Left colon (tissue), 2 donors: ENCODE results near the gene HTATSF1. TPM values are rescaled to one million over a fixed set of nuclear protein-coding genes. Genes with fewer than 3 reads are reported as not detected.

ENCODE experiments used
- ATAC-seq: fragments of 200-7000 bp; cut with Tn5 transposase; one replicate; pipeline ENCODE4 v1.9.1; 2020; ENCODE audit warnings: mild to moderate bottlenecking, moderate library complexity
- DNase-seq, 2 donors: peaks; one replicate each; pipeline ENCODE4 v3.0.0-alpha.2; 2020
- intact Hi-C, 2 donors: fragments of 100-400 bp; cut with DNase I in 1 of 2; cut with micrococcal nuclease in 1 of 2; formaldehyde crosslinking; loops; one replicate each; pipeline versions ENCODE4 v1.11.2 to v1.14.0; 2022; cut with DNase I, micrococcal nuclease
- long read RNA-seq: library from polyadenylated mRNA; unstranded; transcript quantifications from one replicate; pipeline ENCODE4 v2.0.0, GENCODE V29; 2021
- total RNA-seq, 2 donors: library from RNA; stranded (reverse); fragmentation: NEBNext Ultra II Directional; extraction: Animal tissue kit (Norgen Biotek cat#: 25700); gene quantifications; one replicate each; pipeline ENCODE4 v1.2.1, GENCODE V29; 2021
- donor health status: DM: no; HTN: no; CAD: no.
- donor health status: DM: yes; HTN: yes; CAD: no.

Gene HTATSF1, protein sequence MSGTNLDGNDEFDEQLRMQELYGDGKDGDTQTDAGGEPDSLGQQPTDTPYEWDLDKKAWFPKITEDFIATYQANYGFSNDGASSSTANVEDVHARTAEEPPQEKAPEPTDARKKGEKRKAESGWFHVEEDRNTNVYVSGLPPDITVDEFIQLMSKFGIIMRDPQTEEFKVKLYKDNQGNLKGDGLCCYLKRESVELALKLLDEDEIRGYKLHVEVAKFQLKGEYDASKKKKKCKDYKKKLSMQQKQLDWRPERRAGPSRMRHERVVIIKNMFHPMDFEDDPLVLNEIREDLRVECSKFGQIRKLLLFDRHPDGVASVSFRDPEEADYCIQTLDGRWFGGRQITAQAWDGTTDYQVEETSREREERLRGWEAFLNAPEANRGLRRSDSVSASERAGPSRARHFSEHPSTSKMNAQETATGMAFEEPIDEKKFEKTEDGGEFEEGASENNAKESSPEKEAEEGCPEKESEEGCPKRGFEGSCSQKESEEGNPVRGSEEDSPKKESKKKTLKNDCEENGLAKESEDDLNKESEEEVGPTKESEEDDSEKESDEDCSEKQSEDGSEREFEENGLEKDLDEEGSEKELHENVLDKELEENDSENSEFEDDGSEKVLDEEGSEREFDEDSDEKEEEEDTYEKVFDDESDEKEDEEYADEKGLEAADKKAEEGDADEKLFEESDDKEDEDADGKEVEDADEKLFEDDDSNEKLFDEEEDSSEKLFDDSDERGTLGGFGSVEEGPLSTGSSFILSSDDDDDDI
- total RNA-seq, result 10 to 100 TPM; 30.4 to 35.3 TPM
- long read RNA-seq, transcript HTATSF1-204 (10 exons, 3,019 nt), result minor isoform, 30 of 116 reads
- long read RNA-seq, transcript HTATSF1-201 (9 exons, 2,775 nt), result major isoform, 62 of 116 reads
- long read RNA-seq, partial matches to known transcripts, result 7 of 116 reads
- long read RNA-seq, other reads (novel, unspliced or antisense), result 16 of 116 reads

DNA sequence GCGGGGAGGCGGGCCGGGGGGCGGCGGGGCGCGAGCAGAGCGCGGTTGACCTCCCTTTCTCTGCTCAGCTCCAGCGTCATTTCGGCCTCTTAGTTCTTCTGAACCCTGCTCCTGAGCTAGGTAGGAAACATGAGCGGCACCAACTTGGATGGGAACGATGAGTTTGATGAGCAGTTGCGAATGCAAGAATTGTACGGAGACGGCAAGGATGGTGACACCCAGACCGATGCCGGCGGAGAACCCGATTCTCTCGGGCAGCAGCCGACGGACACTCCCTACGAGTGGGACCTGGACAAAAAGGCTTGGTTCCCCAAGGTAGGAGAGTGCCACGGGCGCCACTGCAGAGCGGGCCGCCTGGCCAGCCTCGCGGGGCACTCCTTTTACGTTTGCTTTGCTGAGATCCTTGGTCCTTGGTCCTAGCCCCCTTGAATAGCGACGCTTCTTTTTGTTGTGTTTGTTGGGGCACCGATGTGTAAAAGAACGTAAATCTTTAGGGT, at the start of gene HTATSF1:
Gene HTATSF1 (plus strand): TSS at position 37 of the 497 bp plus-strand sequence. CDS start 93 bp downstream, at position 130.
- ATAC-seq, result peak; percentile 25
- DNase-seq, result no peak
- intact Hi-C loops, result no loop called here

DNA sequence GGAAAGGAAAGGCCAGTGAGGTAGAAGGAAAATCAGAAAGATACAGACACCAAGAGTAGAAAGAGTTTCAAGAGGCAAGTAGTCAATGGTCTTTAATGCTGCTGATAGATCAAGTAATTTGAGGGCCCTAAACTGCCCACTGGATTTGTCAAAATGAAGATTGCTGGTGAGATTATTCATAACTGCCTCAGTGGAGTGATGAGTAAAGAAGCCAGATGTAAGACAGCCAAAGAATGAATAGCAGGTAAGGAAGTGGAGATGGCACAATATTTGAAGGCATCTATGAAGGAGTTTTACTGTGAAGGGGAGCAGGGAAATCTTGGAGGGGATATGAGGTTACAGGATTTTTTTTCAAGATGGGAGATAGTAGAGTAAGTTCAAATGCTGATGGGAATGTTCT, 49.4 kb upstream of the HTATSF1 start:
- DNase-seq (no peak), ATAC-seq (no peak)
- intact Hi-C loops, result no loop called here

DNA sequence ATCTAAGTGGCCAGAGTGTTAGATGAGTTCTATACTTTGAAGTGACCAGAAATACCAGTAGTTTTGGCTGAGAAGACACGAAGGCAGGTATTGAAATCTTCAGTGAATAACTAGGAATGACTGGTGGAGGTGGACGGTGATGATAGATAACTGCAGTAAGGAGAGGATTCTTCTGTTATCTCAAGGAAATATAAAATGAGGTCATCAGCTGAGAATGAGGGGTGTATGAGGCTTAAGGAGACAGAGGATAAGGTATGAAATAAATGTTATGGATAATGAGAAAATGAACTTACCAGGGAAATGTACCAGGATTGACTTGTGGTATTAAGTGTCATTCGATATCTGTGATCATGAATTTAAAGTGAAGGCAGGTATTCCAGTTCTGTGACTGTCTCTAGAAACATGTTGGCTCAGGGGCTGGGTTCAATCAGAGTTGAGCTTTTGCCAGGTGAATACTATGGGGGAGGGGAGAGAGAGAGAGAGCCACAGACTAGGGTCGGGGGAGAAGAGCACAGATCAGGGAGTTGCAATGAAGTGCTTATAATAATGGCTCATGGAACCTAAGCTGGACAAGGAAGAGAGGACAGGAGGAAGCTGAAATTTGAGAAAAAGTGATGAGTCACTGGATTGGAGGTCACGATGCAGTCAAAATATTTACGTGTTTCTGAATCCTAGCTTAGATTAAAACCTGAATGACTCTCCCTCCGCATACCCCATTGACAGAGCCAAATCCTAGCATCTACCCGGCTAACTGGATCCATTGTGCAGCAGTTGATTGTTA, 47.2 kb upstream of the HTATSF1 start:
- DNase-seq (no peak), ATAC-seq (no peak)
- intact Hi-C loops, result no loop called here

DNA sequence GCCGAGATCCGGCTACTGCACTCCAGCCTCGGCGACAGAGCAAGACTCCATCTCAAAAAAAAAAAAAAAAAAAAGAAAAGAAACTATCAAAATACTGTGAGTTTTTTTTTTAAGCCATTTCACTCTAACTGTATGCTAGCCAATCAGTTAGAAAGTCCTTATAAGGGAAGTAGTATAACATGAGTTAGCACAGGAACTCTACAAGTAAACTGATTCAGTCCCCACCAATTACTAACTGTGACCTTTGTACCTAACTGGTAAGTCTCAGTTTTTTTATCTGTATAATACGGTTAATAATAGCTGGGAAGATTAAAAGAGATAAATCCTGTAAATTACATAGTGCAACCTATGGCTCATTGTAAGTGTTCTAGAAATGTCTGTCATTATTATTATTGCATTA, 44.8 kb upstream of the HTATSF1 start:
- DNase-seq (no peak), ATAC-seq (no peak)
- intact Hi-C loops, result no loop called here

DNA sequence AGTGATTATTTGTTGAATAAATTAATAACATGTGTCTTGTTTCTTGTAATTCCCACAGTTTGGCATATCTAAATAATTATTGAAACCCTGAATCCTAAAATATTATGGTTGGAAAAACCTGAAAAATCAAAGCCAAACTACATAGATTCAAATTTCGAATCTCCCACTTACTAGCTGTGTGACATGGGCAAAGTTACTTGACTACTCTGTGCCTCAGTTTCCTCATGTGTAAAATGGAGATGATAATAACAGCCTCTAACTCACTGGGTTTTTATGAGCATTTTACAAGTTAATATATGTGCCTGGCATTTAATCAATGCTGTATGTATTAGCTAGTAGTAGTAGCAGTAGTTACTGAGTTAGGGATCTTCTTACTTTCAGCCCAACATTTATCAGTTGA, 44.3 kb upstream of the HTATSF1 start:
- ATAC-seq (no peak), DNase-seq (no peak)
- intact Hi-C loops, result no loop called here

DNA sequence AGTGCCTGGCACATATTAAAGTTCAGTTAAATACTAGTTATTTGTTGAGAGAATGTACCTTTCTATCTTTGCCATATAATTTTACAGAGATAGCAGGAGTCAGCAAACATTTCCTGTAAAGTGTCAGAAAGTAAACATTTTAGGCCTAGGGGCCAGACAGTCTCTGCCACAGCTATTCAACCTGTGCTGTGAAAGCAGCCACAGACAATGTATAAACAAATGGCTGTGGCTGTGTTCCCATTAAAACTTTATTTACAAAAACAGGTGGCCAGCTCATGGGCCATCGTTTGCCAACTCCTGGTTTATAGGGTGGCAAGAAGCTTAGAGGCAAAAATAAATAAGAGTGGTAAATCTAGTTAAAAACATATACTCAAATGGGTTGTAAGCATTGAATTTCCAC, 43.6 kb upstream of the HTATSF1 start:
- DNase-seq, result no peak
- no peak for ATAC-seq
- intact Hi-C loops, result no loop called here

DNA sequence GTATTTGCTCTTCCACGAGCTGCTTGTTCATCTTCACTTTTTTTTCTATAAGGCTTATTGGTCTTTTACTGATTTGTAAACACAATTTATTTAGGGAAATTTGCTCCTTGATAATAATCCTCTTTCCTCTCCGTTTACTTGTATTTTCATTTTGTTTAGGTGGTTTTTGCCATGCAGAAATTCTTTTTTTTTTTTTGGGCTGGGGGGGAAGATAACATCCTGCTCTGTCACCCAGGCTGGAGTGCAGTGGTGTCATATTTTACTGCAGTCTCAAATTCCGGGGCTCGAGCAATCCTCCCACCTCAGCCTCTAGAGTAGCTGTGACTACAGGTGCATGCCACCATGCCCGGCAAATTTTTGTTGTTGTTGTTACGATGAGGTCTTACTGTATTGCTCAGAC, 41.3 kb upstream of the HTATSF1 start:
- intact Hi-C loops, result no loop called here
- no peak for ATAC-seq
- DNase-seq, result no peak

DNA sequence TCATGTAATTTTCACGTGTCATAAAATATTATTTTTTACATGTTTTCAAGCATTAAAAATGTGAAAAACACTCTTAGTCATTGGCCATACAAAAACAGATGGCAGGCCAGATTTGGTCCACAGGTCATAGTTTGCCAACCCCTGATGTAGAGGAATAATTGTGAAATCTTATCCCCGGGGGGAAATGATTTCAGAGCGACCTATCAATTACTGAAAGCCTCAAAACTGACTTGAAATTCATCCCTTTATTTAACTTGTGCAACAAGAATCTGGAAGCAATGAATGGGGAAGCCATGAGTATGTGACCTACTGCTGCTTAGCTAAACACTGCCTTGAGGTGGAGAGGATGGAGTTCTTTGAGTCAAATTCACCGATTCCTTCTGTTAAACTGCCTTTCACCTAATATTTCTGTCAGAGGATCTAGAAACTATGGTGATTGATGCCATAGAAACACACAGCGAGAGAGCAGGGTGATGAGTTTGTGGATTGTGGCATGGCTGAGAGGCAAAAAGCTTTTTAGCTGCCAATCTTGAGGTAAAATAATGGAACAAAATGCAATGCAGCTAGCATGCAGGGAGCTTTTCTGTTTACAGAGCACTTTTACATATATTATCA, 40.0 kb upstream of the HTATSF1 start:
- intact Hi-C loops, result no loop called here
- DNase-seq, result no peak
- no peak for ATAC-seq

DNA sequence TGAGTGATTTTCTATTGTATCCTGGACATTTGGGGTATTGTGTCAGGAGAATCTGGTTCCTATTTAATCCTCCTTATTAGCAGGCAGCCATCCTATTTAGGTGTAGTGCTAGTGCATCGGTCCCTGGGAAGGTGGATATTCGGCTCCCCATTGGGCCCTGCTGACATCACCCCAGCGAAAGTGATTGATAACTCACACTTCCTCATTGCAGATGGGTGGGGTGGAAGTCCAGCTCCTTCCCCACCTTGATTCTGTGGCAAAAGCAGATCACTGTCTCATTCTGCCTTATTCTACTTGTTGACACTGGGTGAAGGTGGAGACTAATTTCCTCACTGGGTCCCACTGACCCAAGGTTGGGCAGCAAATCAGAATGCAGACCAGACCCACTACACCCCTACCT, 32.8 kb upstream of the HTATSF1 start:
- peak; percentile 79 for ATAC-seq
- intact Hi-C loops, result no loop called here
- peak in 1 of 2 donors; percentile 6 for DNase-seq

DNA sequence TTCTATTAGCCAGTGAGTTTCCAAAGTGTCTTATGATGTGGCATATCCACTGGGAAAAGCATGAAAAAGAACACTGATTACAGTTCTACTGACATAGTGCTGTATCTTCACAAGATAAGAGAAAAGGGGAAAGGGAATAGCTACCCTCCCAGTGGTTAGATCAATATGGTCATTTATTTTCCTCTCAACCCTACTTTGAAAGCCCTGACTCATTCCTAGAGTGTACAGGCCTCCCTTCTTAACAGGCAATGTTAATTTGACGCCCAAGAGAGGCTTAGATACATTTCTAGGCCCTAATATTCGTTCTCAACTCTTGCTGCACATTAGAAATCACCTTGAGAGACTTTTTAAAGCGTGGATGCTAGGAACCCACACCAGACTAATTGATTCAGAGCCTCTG, 30.1 kb upstream of the HTATSF1 start:
- ATAC-seq, result no peak
- no peak for DNase-seq
- intact Hi-C loops, result no loop called here

DNA sequence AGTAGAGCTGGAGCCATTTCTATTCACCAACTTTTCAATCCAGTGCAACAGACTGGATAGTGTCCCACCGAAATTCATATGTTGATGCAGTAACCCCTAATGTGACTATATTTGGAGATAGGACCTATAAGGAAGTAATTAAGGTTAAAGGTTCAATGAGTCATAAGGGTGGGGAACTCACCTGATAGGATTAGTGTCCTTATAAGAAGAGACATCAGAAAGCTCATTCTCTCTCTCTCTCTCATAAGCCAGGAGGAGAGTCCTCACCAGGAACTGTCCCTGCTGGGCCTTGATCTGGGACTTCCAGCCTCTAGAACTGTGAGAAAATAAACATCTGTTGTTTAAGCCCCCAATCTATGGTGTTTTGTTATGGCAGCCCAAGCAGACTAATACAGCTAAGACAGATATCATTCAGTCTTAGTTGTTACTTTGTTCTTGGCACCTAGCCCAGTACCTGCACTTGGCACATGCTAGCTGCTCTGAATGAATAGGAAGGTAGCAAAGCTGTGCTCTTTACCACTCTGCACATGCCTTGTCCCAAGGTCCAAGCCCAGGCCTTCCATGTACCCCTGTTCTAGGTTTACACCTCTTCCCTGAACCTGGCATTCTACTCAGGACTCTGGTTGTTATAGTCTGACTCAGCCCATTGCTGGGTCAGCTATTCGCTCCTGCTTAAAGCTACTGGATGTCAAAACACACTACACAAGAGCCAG, 28.8 kb upstream of the HTATSF1 start:
- intact Hi-C loops, result no loop called here
- DNase-seq, result no peak
- ATAC-seq, result peak; percentile 79

DNA sequence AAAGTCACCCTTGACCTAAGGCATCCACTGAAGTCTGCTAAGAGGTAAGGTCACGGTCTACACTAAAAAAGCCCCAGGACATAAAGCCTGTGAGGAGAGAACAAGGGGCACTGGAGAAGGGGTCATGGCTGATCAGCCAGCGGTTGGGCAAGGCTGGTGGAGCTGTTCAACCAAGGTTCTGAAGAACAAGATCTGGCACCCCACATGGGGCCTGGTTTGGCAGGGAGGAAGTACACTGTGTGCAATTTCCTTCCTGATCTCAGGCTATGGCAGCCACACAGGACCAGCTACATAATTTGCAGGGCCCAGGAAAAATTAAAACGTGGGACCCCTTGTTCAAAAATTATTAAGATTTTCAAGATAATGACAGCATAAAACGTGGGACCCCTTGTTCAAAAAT, 23.7 kb upstream of the HTATSF1 start:
- no peak for DNase-seq
- no peak for ATAC-seq

DNA sequence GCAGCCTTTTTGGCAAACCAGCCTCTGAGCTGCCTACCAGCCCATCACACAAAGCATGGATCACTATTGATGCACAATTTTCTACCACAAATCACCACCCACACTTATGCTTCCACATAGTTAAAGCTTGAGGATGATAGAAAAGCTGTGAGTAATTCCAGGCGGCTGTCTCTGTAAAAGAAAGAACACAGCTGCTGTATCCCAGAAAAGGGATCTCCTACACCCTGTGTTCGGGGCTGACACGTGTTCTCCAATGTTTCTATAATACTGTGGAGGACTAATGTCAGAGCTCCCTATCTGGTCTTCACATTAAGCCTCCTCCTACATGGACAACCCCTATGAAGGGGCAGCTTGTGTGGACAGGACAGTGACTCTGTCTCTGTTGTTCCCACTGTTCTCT, 22.2 kb upstream of the HTATSF1 start:
- DNase-seq (no peak), ATAC-seq (no peak)
- intact Hi-C loops, result no loop called here

More for the DNA sequence above, 23.7 kb upstream of the HTATSF1 start:
- intact Hi-C loops, result no loop called here

DNA sequence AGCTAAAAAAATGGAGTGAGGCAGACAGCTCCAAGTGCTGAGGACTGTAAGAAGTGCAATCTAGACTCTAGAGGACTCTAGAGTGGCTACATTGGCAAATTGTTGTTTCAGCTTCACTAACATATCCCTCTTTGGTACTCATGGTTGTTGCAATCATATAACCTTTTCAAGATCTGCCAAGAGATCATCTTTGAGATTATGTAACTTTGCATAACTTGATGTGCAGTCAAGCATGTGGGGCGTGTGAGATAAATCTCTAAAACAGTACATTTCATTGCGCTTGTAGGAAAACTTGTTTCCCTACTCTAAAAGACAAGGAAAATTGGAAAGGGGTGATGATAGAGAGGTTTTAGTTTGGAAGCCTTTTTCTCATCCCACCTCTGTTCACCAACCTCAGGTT, 20.9 kb upstream of the HTATSF1 start:
- ATAC-seq (no peak), DNase-seq (no peak)
- intact Hi-C loops, result no loop called here

DNA sequence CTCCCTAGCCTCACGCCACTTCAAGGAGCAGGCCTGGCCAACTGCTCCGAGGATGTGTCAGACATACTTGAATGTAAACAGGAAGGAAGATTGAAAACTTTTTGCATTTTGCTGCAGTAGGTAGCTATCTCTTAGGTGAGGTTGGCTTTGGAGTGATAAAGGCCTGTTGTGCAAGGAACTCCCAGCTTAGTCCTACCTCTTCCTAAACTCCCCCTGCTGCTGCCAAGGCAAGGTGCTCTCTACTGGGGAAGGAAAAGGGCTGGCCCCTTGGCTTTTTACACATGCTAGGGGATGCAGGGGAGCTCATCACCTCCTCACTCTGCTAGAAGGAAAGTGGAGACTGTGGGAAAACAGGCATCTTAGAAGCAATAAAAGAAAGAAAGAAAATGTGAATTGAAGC, 20.4 kb upstream of the HTATSF1 start:
- ATAC-seq (no peak), DNase-seq (no peak)
- intact Hi-C loops, result no loop called here

DNA sequence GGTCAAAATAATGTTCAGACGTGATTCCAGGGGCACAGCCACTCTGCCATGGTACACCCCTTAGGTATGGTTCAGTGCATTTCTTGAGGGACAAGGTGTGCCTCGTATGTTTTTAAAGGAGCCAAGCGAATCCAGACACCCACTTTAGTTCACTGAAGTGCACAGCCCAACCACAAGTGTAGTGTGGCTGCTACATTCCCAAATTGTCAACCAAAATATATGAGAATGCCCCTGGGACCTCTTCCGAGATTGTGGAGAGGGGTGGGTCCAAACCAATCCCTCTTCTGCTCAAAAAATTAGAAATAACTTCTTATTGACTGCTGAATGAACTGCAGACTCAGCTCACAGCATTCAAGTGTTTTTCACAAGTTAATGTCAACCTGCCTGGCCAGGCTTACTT, 17.0 kb upstream of the HTATSF1 start:
- DNase-seq (no peak), ATAC-seq (no peak)
- intact Hi-C loops, result no loop called here

DNA sequence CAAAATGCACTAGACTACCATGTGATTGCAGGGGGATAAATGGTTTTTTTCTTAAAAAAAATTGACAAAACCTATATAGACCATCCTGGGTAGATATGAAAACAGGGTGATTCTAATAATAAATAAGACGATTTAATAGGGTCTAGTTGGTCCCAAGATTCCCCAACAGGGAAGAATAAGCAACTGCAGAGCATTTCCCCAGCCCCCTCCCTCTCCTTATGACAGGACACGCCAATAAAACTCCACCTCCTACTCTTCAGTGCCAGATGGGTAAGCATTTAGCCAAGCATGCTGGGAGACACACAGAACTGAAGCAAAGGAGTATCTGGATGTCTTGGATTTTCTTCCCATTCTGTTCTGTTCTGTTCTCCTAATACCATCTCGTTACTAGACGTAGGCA, 9.7 kb upstream of the HTATSF1 start, which contains the start of gene BRS3:
Gene BRS3 (plus strand): TSS at position 301 of the 400 bp plus-strand sequence. CDS start 168 bp downstream, outside the sequence.
- DNase-seq (no peak), ATAC-seq (no peak)
- intact Hi-C loops, result no loop called here

DNA sequence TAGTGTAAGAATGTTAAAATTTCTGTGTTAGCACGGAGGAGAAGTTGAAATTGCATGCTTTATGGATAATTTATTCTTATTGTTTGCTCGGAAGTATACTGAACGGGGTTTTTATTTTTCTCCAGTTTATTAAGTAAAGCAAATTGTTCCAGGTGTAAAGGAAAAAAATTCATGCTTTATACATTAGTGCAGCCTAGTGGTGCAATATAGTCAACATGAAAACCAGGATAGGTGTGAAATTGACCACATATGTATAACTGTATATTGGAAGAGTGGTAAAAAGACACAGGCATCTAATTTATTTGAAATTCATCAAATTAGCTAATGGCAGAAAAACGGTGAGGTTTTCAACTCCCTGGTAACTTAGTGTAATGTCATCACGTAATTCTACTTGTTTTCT, 8.7 kb upstream of the HTATSF1 start:
- intact Hi-C loops, result no loop called here
- DNase-seq, result no peak
- no peak for ATAC-seq
